SK-N-SH treated with all-trans-retinoic acid at 6 μM for 48 hours (cell line): ENCODE measurements around the gene TEX261.

ENCODE experiments used
- ARNTL ChIP-seq: fragments of 450-650 bp; formaldehyde crosslinking; IDR thresholded peaks from 2 replicates; pipeline ENCODE4 v1.5.0; 2020; ENCODE audit warnings: low read depth, mild to moderate bottlenecking, moderate library complexity, borderline replicate concordance
- BACH2 ChIP-seq: fragments of 250-450 bp; sonication (Bioruptor Pico); IDR thresholded peaks from 2 replicates; pipeline ENCODE4 v1.9.0; 2021; ENCODE audit warnings: mild to moderate bottlenecking, borderline replicate concordance
- CREB5 ChIP-seq: fragments of 250-450 bp; sonication (Bioruptor Pico); IDR thresholded peaks from 2 replicates; pipeline ENCODE4 v1.5.1; 2020; ENCODE audit warnings: low read depth, mild to moderate bottlenecking, moderate library complexity
- CSRNP3 ChIP-seq: fragments of 250-450 bp; sonication (Bioruptor Pico); IDR thresholded peaks from 2 replicates; pipeline ENCODE4 v1.5.1; 2021; ENCODE audit warnings: mild to moderate bottlenecking, moderate library complexity
- ESRRG ChIP-seq: fragments of 250-450 bp; sonication (Bioruptor Pico); IDR thresholded peaks from 2 replicates; pipeline ENCODE4 v1.6.1; 2021; ENCODE audit warnings: mild to moderate bottlenecking
- PATZ1 ChIP-seq: fragments of 250-450 bp; sonication (Bioruptor Pico); IDR thresholded peaks from 2 replicates; pipeline ENCODE4 v1.8.0; 2020; ENCODE audit warnings: mild to moderate bottlenecking, moderate library complexity, borderline replicate concordance
- PPARA ChIP-seq: fragments of 250-450 bp; sonication (Bioruptor Pico); IDR thresholded peaks from 2 replicates; pipeline ENCODE4 v1.5.0; 2020; ENCODE audit warnings: mild to moderate bottlenecking, borderline replicate concordance
- TCF4 ChIP-seq: fragments of 250-450 bp; sonication (Bioruptor Pico); IDR thresholded peaks from 2 replicates; pipeline ENCODE4 v1.8.0; 2021; ENCODE audit warnings: mild to moderate bottlenecking, moderate library complexity, borderline replicate concordance
- TSHZ2 ChIP-seq: fragments of 250-450 bp; sonication (Bioruptor Pico); IDR thresholded peaks from 2 replicates; pipeline ENCODE4 v1.5.0; 2020; ENCODE audit warnings: mild to moderate bottlenecking, moderate library complexity
- ZC3H10 ChIP-seq: fragments of 250-450 bp; sonication (Bioruptor Pico); IDR thresholded peaks from 2 replicates; pipeline ENCODE4 v1.5.1; 2021; ENCODE audit warnings: mild to moderate bottlenecking, moderate library complexity
- ZFP3 ChIP-seq: fragments of 250-450 bp; sonication (Bioruptor Pico); IDR thresholded peaks from 2 replicates; pipeline ENCODE4 v1.5.0; 2020; ENCODE audit warnings: mild to moderate bottlenecking, moderate library complexity
- ZNF70 ChIP-seq: fragments of 450-650 bp; formaldehyde crosslinking; IDR thresholded peaks from 2 replicates; pipeline ENCODE4 v1.5.0; 2020; ENCODE audit warnings: mild to moderate bottlenecking, moderate library complexity

GRCh38 chr2:70979626-70980025 lies 15.0 kb downstream of the TEX261 start:
- TF ChIP-seq BACH2 (CRISPR knock-in tag) (no peak), PATZ1 (CRISPR knock-in tag) (no peak), TCF4 (CRISPR knock-in tag) (no peak), TSHZ2 (CRISPR knock-in tag) (no peak), ESRRG (CRISPR knock-in tag) (no peak), PPARA (CRISPR knock-in tag) (no peak), ZNF70 (CRISPR knock-in tag) (no peak), ZC3H10 (CRISPR knock-in tag) (no peak), ARNTL (CRISPR knock-in tag) (no peak), CSRNP3 (CRISPR knock-in tag) (no peak), CREB5 (no peak), ZFP3 (no peak)
